DOHH2 (cell line): ENCODE results near the gene MED13L.
A peak's percentile ranks its signal among the peaks of the same experiment; 100 is the strongest.

Experiments used
- H3F3A ChIP-seq: fragments of 200-600 bp; sonication (generic), shearing (Covaris generic); 2 replicates; pipeline ENCODE4 v1.6.0; 2016; ENCODE audit warnings: antibody characterized with exemption, mild to moderate bottlenecking; ENCODE audit not compliant: control insufficient read depth, insufficient read depth
- H3K27ac ChIP-seq: fragments of 200-600 bp; sonication (generic); 2 replicates; pipeline ENCODE4 v1.5.1; 2014; ENCODE audit warnings: low read depth, mild to moderate bottlenecking, low read length, moderate library complexity
- H3K27me3 ChIP-seq: fragments of 200-600 bp; sonication (generic); 2 replicates; pipeline ENCODE4 v1.6.1; 2014; ENCODE audit warnings: mild to moderate bottlenecking, low read length, mixed read lengths; ENCODE audit not compliant: control insufficient read depth
- H3K36me3 ChIP-seq: fragments of 200-600 bp; sonication (generic); 2 replicates; pipeline ENCODE4 v1.6.1; 2014; ENCODE audit warnings: mild to moderate bottlenecking, low read length, moderate library complexity, mixed read lengths; ENCODE audit not compliant: control insufficient read depth
- H3K4me1 ChIP-seq: fragments of 200-600 bp; sonication (generic); 2 replicates; pipeline ENCODE4 v1.6.1; 2014; ENCODE audit warnings: mild to moderate bottlenecking, low read length, mixed read lengths; ENCODE audit not compliant: control insufficient read depth
- H3K4me2 ChIP-seq: fragments of 200-600 bp; sonication (generic); 2 replicates; pipeline ENCODE4 v1.6.0; 2014; ENCODE audit warnings: mild to moderate bottlenecking, low read length, moderate library complexity
- H3K4me3 ChIP-seq: fragments of 200-600 bp; sonication (generic); 2 replicates; pipeline ENCODE4 v1.5.1; 2014; ENCODE audit warnings: mild to moderate bottlenecking, low read length, mixed read lengths
- H3K79me2 ChIP-seq: fragments of 200-600 bp; sonication (generic); 2 replicates; pipeline ENCODE4 v1.6.1; 2014; ENCODE audit warnings: mild to moderate bottlenecking, low read length, mixed read lengths; ENCODE audit not compliant: control insufficient read depth
- H3K9me2 ChIP-seq: fragments of 200-600 bp; sonication (generic); replicated peaks from 2 replicates; pipeline ENCODE4 v1.6.1; 2014; ENCODE audit warnings: mild to moderate bottlenecking, low read length, mixed read lengths; ENCODE audit not compliant: control insufficient read depth
- H3K9me3 ChIP-seq: fragments of 200-600 bp; sonication (generic); 2 replicates; pipeline ENCODE4 v1.6.1; 2014; ENCODE audit warnings: antibody characterized with exemption, low read length, mixed read lengths; ENCODE audit not compliant: control insufficient read depth, insufficient read depth
- H4K20me1 ChIP-seq: fragments of 200-600 bp; sonication (generic); 2 replicates; pipeline ENCODE4 v1.6.0; 2014; ENCODE audit warnings: low read depth, mild to moderate bottlenecking, antibody characterized with exemption, low read length, moderate library complexity; ENCODE audit not compliant: control insufficient read depth, insufficient read depth
- CTCF ChIP-seq: fragments of 200-600 bp; sonication (generic); IDR thresholded peaks from one replicate; pipeline ENCODE4 v1.5.1; 2014; ENCODE audit warnings: antibody characterized with exemption, mild to moderate bottlenecking, low read depth, low read length; ENCODE audit not compliant: poor library complexity, severe bottlenecking
- EZH2phosphoT487 ChIP-seq: fragments of 200-600 bp; sonication (generic); IDR thresholded peaks from 2 replicates; pipeline ENCODE4 v1.6.1; 2017; ENCODE audit warnings: borderline replicate concordance, mild to moderate bottlenecking, antibody characterized with exemption, low read length, moderate library complexity, mixed read lengths

Gene MED13L

GRCh38 chr12:116012757-116013156, 264.7 kb downstream of the MED13L start:
- no peak overlapping the region for H3K4me3 ChIP-seq
- H3K9me3 ChIP-seq = no peaks in the 10 kb centered on the region
- H3K27me3 ChIP-seq = no peaks in the 10 kb centered on the region
- H3K79me2 ChIP-seq = no peaks in the 10 kb centered on the region
- peaks cover 9% of the 10 kb centered on the region for H3K36me3 ChIP-seq
- H3K4me2 ChIP-seq = no peak overlapping the region
- no peaks in the 10 kb centered on the region for H3K4me1 ChIP-seq
- H4K20me1 ChIP-seq = no peaks in the 10 kb centered on the region
- H3F3A ChIP-seq = no peaks in the 10 kb centered on the region
- H3K27ac ChIP-seq = no peak overlapping the region
- no peak for TF ChIP-seq CTCF
- no peak for TF ChIP-seq EZH2phosphoT487
- H3K9me2 ChIP-seq = no peaks in the 10 kb centered on the region

GRCh38 chr12:116011217-116011616, 266.3 kb downstream of the MED13L start:
- Histone ChIP-seq H3K4me3 (no peak overlapping the region), H3K9me3 (no peaks in the 10 kb centered on the region), H3K36me3 (peaks cover 12% of the 10 kb centered on the region), H3K4me1 (no peaks in the 10 kb centered on the region), H3K9me2 (no peaks in the 10 kb centered on the region), H4K20me1 (no peaks in the 10 kb centered on the region), H3K27ac (no peak overlapping the region), H3F3A (no peaks in the 10 kb centered on the region), H3K27me3 (no peaks in the 10 kb centered on the region), H3K79me2 (no peaks in the 10 kb centered on the region), H3K4me2 (no peak overlapping the region)
- TF ChIP-seq EZH2phosphoT487 (no peak), CTCF (no peak)

- Histone ChIP-seq H3K36me3 (peaks cover 12% of the 10 kb centered on the region), H3K79me2 (no peaks in the 10 kb centered on the region), H3K27me3 (no peaks in the 10 kb centered on the region), H3K4me3 (no peak overlapping the region), H3F3A (no peaks in the 10 kb centered on the region), H3K9me2 (no peaks in the 10 kb centered on the region), H4K20me1 (no peaks in the 10 kb centered on the region), H3K4me1 (no peaks in the 10 kb centered on the region), H3K27ac (no peak overlapping the region), H3K9me3 (no peaks in the 10 kb centered on the region), H3K4me2 (no peak overlapping the region)
- TF ChIP-seq CTCF (no peak), EZH2phosphoT487 (no peak)
Observed at GRCh38 chr12:116010467-116010866, 267.0 kb downstream of the MED13L start.

- no peaks in the 10 kb centered on the region for H3F3A ChIP-seq
- H3K4me1 ChIP-seq = no peaks in the 10 kb centered on the region
- H3K9me3 ChIP-seq = no peaks in the 10 kb centered on the region
- H3K27ac ChIP-seq = no peak overlapping the region
- no peaks in the 10 kb centered on the region for H3K79me2 ChIP-seq
- peaks cover 12% of the 10 kb centered on the region for H3K36me3 ChIP-seq
- H4K20me1 ChIP-seq = no peaks in the 10 kb centered on the region
- H3K9me2 ChIP-seq = no peaks in the 10 kb centered on the region
- no peak overlapping the region for H3K4me3 ChIP-seq
- H3K4me2 ChIP-seq = no peak overlapping the region
- no peaks in the 10 kb centered on the region for H3K27me3 ChIP-seq
- TF ChIP-seq CTCF (peak; percentile 37), EZH2phosphoT487 (no peak)
Observed at GRCh38 chr12:116009805-116010204, 267.7 kb downstream of the MED13L start.
